Measurements from ENCODE around the gene KRT10.
"Not testable (repeated sequence)": the region's sequence is repeated elsewhere in the genome, so short reads cannot be mapped to it uniquely, and the experiment has no call there.

Gene KRT10

DNA sequence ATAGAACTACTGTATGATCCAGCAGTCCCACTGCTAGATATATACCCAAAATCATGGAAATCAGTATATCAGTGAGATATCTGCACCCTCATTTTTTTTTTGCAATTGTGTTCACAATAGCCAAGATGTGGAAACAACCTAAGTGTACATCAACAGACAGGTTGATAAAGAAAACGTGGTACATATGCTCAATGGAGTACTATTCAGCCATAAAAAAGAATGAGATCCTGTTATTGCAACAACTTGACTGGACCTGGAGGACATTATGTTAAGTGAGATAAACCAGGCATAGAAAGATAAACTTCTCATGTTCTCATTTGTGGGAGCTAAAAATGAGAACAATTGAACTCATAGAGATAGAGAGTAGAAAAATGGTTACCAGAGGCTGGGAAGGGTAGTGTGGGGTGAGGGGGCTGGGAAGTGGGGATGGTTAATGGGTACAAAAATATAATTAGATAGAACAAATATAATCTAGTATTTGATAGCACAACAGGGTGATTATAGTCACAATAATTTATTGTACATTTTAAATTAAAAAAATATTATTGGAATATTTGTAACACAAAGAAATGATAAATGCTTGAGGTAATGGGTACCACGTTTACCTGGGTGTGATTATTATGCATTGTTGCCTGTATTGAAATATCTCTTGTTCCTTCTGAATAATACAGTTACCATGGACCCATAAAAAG, 7.8 kb upstream of the KRT10 start:
- no peak for DNase-seq

DNA sequence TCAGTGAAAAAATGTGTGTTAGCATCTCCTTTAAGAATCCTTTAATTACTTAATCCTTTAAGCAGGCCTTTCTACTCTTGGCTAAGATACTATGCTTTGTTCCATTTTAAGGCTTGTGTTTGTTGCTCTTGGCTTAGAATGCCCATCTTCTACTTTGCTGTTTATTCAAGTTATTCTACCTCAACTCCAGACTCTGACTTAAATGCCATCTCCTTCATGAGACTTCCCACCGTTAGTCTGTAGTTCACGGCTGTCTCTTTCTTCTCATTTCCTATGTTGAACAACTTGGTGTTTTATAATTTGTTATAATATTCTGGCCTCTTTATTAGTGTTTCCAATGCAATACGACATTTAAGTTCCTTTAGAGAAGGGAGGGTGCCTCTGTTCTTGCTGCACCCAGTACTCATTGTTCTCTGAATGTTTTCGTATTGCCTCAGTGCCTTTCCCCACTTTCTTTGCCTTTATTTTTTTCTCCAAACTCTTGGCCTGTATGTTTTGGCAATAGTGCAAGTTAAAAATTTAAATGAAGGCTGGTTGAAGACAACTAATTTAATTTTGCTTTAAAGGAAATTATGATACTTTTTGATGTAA, 6.1 kb upstream of the KRT10 start:
- no peak for DNase-seq

DNA sequence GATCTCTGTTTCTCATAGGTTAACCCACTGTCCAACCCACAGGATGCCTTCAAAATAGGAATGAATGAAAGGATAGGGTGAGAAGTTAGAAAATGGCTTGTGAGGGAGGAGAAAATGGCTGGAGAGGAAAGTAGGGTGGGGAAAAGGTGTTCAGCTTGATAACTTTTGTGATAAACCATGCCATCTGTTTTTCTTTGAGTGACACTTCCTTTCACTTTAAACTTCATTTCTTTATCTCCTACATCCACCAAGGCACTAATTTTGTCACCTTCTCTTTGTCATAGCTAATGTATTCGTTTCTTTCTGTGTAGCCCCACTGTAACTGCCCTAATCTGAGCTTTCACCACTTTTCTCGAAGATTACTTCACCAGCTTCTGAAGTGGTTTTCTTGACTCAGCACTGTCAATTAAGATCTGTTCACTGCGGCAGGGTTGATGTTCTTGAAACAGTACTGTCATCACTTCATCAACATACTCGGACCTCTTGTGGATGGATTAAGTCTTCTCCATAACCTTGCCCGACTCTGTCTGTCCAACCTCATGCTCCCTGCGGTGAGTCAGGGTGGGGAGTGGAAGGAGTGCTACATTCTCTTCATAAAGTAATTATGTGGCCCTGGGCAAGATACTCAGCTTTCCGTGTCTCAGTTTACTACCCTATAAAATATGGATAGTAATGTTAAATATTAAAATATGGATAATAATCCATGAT, 5.5 kb upstream of the KRT10 start:
- DNase-seq = no peak

DNA sequence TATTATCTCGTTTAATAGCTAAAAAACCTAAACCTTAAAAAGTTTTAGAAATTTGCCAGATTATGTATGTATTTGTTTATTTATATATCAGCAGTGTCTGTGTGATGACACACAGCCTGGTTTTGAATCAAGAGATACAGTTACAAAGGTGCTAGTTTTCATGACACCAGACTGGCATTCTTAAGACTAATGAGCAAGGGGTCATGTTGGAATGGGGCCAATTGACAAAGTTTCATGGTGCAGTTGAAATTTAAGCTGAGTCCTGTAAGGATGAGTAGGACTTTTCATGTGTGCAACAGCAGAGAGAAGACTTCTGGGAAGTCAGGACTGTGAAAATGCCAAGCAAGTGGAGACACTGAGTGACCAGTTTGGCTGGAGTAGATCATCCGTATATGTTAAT, 3.2 kb upstream of the KRT10 start:
- no peak for DNase-seq

DNA sequence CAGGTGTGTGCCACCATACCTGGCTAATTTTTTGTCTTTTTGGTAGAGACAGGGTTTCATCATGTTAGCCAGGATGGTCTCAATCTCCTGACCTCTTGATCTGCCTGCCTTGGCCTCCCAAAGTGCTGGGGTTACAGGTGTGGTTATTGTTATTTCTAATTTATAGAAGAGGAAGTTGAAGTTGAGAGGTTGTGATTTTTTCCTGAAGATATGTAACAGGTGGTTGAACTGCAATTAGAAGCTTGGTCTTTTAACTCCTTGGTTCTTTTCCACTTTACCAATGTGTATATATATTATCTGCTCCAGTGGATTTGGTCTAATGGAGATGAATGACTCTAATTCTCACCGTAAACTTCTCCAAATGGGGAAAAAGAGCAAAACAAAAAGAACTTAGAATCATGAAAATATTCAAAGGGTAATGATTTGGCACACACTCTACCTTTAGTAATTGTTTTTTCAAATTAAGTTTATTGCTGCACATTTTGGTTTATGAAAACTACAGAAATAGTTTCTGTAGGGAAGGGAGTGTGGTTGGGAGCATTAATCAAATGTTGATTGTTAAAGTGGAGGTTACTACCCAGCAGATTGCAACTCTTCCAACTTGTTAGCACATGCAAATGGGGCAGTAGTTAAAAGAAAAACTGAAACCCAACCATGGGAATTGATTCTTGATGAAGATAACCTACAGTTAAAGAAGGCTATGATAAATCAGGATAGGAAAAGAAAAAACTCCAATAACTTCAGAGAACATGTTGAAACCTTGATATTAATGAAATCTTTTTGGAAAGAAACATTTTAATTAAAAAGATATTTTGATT, 1.8 kb upstream of the KRT10 start:
- no peak for DNase-seq

DNA sequence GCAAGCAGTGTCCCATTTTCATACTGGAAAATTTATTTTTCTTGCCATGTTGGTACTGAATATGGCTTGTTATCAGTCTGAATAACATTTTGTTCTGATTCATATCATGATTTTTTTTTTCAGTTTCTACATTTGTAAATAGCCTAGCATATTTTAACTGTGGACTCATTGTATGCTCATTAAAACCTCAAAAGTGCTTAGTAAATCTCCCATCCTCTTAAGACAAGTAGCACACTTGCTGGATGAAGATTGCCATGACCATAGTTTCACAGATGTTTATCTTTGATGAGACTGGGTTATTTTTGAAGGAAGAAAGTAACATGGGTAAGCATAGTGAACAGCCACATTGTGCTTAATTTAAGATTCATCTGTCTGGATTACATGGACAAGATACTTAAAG, 878 bp downstream of the KRT10 start:
- no peak for DNase-seq

DNA sequence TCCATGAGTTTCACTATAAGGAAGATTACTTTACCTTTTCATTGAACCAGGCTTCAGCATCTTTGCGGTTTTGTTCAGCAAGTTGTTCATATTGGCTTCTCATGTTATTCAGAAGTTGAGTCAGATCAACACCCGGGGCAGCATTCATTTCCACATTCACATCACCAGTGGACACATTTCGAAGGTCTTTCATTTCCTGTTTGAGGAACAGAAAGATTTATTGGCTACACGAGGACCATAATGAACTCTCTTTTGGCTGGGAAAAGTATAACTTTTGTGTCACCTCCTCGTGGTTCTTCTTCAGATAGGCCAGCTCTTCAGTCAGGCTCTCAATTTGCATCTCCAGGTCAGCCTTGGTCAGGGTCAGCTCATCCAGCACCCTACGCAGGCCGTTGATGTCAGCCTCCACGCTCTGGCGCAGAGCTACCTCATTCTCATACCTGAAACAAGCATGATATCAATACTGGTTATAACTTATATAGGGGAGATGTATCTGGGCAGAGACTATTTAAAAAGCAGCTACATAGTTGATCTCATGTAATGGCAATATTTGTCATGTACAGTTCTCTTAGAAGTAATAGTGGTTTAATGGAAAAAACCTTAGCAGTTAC, 2.1 kb downstream of the KRT10 start:
- no peak for DNase-seq

DNA sequence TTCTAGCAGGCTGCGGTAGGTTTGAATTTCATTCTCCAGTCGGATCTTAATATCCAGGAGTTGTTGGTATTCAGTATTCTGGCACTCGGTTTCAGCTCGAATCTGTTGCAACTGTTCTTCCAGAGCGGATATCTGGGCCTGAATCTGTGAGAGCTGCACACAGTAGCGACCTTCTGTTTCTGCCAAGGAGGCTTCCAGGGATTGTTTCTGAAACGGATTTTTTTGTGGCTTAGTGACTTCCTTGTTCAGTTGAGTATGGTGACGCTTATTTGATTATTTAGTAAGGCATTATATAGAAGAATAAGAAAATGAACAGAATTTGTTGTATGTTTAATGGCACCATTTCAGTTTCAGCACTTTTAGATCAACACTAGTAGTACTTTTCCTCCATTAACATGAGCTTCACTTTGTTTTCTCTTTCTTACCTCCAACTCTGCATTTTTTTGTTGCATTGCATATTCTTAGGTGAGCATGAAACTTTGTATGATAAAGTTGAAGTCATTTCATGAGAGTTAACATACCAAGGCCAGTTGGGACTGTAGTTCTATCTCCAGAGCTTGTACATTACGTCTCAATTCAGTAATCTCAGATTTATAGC, 2.8 kb downstream of the KRT10 start:
- no peak for DNase-seq

DNA sequence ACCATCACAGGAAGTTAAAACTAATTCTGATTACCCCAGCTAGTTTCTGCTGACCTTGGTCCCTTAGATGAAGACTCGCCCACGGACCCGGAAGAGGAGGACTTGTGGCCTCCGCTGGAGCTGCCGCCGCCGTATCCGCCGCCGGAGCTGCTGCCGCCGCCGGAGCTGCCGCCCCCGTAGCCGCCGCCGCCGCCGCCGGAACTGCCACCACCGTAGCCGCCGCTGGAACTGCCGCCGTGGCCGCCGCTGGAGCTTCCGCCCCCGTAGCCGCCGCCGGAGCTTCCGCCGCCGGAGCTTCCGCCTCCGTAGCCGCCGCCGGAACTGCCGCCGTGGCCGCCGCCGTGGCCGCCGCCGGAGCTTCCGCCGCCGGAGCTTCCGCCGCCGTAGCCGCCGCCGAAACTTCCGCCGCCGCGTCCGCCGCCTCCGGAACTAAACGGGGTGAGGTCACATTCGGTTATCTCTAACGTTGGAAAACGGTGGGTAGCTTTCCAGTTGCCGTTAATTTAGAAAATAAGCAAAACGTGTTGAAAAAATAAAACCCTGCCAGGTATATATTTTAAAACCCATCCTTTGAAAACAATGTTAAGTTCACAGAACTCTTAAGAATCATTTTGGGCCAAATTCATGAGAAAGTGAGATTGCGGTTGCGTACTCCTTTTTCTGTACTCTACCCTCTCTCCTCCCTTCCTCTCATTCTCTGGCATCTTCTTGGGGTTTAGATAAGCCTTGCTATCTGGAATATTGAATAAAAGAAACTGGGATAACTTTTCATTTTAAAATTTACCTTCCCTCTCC, 3.5 kb downstream of the KRT10 start:
- peak; percentile 75 to 87 (median 79) for DNase-seq

DNA sequence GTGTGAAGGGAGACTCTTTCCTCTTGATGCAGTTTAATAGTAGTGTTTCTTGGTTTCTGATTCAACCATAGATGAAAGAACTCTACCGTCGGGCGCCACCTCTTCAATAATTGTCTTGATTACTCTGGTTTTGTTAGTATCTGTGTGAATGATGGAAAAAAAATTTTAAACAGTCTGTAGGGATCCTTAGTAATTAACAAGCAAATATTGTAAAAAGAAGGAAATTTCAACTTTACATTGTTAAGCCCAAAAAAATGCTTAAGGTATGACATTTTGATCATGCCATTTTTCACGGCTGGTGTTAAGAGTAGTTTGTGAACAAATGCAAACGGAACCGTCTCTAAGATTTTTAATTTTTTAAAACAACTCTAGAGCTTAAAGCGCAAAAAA, 4.1 kb downstream of the KRT10 start:
- no peak for DNase-seq

DNA sequence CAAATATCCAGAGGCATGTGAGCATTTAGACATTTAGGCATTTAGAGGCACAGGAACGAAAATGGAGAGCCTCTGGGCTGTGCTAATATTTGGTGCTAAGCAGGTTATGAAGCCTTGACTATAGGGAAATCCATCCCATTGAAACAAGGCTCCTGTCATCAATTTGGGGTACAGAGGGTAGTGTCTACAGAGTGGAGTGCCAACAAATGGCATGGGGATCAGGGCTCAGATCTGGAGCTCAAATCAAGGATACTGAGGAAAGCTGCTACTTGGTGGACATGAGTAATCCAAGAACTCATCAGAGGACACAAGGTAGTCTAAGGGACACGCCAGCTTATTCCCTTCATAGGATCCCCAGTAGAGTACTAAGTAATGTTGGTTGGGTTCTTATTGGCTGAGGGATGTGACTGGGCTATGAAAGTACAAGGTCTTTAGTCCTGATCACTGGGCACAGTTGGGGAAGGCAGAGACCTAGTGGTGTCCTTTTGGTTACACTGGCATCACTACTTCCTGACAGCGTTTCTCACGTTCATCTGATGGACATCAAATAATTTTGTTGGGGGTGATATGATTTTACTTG, 5.2 kb downstream of the KRT10 start:
- no peak for DNase-seq

DNA sequence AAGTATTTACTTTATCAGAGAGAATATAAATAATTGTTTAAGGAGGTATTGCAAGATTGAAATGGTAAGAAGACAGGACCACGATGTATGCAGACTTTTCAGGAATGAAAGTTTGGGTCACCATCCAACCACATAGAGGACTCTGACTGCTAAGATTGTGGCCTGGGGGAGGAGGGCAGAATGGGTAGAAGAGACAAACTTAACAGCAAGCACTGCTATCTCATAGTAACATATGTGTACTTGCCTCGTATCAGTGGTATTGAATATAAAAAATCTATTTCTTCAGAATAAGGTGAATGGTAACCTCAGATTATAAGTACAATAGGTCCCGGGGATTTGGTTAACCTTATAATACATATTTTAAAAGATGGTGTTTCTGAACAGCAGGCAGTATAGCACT, 5.8 kb downstream of the KRT10 start:
- no peak for DNase-seq

DNA sequence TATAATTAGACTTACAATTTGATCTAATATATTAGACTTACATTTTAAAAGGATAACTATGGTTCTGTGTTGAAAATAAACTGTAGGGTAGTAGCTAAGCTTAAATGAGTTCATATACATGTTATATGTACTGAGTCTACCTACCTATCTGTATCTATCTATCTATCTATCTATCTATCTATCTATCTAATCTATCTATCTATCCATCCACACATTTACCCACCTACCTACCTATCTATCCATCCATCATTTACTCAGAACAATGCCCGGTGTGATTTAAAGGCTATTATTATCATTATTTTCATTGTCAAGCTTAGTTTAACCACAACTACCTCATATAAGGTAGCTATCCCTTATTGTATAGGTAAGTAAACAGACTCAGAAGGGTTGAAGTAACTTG, 7.0 kb downstream of the KRT10 start:
- DNase-seq = no peak

DNA sequence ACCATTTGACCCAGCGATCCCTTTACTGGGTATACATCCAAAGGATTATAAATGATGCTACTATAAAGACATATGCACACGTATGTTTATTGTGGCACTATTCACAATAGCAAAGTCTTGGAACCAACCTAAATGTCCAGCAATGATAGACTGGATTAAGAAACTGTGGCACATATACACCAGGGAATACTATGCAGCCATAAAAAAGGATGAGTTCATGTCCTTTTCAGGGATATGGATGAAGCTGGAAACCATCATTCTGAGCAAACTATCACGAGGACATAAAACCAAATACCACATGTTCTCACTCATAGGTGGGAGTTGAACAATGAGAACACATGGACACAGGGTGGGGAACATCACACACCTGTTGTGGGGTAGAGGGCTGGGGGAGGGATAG, 7.8 kb downstream of the KRT10 start:
- not testable (repeated sequence) for DNase-seq

DNA sequence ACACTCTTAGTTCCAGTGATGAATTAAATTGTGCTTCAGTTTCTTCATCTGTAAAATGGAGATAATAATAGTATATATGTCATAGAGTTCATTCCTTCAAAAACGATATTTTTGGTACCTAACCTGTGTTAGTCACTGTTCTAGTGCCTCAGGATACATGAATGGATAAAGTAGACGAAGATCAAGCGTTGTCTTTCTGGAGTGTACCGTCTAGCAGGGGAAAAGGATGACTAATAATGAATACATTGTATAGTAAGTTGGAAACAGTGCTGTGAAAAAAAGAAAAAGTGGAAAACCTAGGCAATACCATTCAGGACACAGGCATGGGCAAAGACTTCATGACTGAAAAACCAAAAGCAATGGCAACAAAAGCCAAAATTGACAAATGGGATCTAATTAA, 8.6 kb downstream of the KRT10 start:
- no peak for DNase-seq

DNA sequence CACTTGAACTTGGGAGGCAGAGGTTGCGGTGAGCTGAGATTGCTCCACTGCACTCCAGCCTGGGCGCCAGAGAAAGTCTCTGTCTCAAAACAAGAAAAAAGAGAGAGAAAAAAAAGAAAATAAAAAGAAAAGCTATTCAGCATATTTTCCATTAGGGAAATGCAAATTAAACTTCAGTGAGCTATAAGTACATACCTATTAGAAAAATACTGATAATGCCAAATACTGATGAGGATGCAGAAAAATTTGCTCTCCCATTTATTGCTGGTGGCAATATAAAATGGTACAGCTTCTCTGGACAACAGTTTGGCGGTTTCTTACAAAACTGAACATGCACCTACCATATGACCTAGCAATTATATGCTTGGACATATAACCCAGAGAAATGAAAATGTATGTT, 9.8 kb downstream of the KRT10 start:
- DNase-seq = no peak

DNA sequence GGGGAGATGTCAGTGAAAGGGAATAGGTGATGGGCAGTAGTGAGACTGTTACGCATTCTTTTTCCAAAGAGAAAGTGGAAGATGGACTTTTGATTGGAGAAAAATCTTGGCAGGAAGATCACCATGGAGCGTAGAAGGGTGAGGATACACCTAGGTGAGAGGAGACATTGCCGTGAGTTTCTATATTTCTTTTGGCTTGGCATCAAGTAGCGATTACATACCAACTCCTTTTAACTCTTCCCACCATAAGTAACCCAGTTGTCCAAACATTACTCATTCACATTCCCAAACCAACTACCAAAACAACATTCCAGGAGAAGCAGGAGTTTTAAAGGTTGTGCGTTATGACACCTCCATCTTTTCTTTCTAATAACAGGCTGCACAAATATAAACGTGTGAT, 11.9 kb downstream of the KRT10 start:
- DNase-seq = no peak

DNA sequence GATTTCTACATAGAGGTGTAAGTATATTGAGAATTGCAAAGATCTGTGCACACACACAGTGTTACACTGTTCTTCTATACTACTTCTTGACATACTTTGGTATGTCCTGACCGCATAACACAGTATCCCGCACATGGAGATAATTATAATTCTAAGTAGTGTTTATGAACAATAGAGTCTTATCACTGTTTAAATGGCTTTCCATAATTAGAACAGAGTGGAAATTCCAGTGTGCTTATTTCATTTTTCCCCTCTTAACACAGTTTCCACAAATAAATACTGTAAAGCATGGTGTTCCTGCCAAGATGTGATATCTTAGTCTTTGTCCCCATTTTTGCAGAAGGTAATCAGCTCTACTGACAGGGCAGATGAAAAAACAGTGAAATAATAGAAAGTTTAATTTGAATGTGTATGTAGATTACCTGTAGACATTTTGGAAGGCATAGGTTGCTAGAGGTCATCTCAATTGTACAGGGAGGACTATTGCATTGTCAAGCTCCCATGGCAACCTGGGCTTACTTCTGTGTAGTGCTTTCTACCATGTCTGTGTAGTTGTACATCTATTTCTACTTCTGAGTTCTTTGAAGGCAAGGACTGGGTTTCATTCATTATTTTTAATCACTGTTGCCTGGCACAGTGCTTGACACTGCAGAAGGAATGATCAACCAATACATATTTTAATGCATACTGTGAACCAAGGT, 12.5 kb downstream of the KRT10 start:
- no peak for DNase-seq

DNA sequence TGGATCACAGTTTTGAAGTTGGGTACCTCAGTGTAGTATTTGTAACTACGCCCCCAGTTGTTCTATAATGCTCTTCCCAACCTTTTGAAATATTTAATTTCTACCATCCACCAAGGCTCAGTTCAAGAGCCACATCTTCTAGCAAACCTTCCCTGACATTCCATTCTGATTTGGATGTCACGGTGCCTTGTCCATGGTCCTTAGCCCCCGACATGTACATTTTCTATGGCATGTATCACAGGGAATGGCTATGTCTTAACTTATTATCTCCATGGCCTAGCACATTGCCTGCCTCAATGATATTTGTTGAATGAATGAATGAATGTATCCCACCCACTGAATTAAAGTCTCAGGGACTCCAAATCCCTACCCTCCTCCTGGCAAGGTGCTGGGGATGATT, 16.3 kb downstream of the KRT10 start:
- DNase-seq = no peak

DNA sequence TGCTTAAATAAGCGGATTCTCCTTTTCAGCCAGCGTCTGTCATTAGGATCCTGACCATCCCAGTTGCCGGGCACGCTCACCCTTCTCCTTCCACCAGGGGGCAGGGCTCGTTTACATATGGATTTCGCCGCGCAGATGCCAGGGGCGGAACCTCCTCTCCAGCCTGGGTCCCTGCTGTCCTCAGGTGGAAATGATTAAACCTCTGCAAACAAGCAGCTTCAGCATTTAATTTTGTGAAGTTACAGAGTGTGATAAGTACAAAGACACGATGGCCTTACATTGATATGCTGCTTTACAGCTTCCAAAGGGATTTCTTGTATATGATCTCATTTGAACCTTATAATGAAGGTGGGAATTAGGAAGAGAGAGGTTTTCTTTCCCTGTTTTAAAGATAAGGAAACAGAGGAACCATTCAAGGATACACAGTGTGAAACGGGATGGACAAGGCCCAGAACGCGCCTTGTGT, 18.8 kb downstream of the KRT10 start:
- peak in 5 of 6 experiments; percentile 46 to 64 (median 59) for DNase-seq

DNA sequence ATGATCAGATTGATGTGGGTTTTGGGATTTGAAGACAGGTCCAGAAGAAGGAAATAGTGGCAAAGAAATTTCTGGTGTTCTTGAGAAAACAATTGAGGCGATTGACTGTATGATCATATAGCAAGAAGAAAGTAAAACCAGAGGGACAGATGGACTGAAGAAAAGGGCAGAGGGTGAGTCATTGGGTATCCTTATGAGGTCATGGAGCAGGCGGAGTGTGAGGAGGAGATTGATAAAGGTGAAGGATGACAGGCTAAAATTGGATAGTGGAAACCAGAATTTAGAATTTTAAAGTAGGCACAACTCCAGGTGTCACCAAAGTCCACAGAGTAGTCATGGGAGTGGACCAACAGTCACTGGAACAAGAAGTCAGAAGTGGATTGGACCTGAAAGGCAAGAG, 21.3 kb downstream of the KRT10 start:
- no peak for DNase-seq
